Subcutaneous abdominal adipose tissue (tissue), 5 donors: ENCODE measurements around the gene GJD4.
A peak's percentile ranks its signal among the peaks of the same experiment; 100 is the strongest.

Experiments used
- H3K27ac ChIP-seq: one replicate; pipeline ENCODE4 v1.7.0; 2013; ENCODE audit warnings: low read depth, mild to moderate bottlenecking, inconsistent platforms, low read length, moderate library complexity
- H3K27me3 ChIP-seq, 5 donors: one replicate each; pipeline ENCODE4 v1.7.0; 2013; ENCODE audit warnings: low read length in 5 of 5, inconsistent platforms in 1 of 5; ENCODE audit not compliant: control insufficient read depth in 5 of 5, insufficient read depth in 4 of 5
- H3K36me3 ChIP-seq, 5 donors: one replicate each; pipeline ENCODE4 v1.7.0; 2013; ENCODE audit warnings: low read length in 5 of 5; ENCODE audit not compliant: control insufficient read depth in 5 of 5, insufficient read depth in 5 of 5
- H3K4me1 ChIP-seq, 5 donors: one replicate each; pipeline ENCODE4 v1.7.0; 2013; ENCODE audit warnings: low read length in 5 of 5, mild to moderate bottlenecking in 3 of 5, moderate library complexity in 1 of 5; ENCODE audit not compliant: control insufficient read depth in 5 of 5, insufficient read depth in 5 of 5
- H3K4me3 ChIP-seq, 5 donors: one replicate each; pipeline ENCODE4 v1.7.0; 2013; ENCODE audit warnings: low read length in 5 of 5, low read depth in 1 of 5
- H3K9ac ChIP-seq, 5 donors: one replicate each; pipeline ENCODE4 v1.7.0; 2013; ENCODE audit warnings: low read length in 5 of 5, mild to moderate bottlenecking in 4 of 5, moderate library complexity in 3 of 5
- H3K9me3 ChIP-seq, 5 donors: one replicate each; pipeline ENCODE4 v1.7.0; 2013; ENCODE audit warnings: low read length in 5 of 5; ENCODE audit not compliant: control insufficient read depth in 5 of 5
- donor health status: healthy.
- donor health status: healthy.
- donor health status: healthy.
- donor health status: healthy.
- donor health status: healthy.

The GJD4 gene, protein sequence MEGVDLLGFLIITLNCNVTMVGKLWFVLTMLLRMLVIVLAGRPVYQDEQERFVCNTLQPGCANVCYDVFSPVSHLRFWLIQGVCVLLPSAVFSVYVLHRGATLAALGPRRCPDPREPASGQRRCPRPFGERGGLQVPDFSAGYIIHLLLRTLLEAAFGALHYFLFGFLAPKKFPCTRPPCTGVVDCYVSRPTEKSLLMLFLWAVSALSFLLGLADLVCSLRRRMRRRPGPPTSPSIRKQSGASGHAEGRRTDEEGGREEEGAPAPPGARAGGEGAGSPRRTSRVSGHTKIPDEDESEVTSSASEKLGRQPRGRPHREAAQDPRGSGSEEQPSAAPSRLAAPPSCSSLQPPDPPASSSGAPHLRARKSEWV

DNA sequence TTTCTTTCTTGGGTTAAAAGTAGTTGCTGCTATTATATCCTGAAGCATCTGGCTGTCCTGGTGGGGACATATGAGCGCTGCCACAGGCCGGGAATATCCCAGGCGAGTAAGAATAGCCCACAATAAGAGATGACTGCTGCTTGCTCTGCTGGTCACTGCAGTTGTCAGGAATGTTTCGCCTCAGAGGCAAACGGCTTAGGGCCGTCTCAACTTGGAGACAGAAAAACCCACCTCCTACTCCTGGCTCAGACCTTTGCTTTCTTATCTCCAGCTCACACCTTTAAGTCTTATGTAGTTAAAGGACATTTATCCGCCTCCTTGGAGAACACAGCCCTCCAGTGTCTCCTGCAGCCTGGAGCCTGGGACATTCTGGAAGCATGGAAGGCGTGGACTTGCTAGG is at the start of gene GJD4:
Gene GJD4, plus strand, starts transcription at position 151 of the 400 bp plus-strand sequence. Its CDS starts 227 bp downstream, at position 378.
- Histone ChIP-seq H3K27me3 (peaks cover 7 to 23% (median 18%) of the 10 kb centered on the region in 5 donors), H3K9me3 (peaks cover 0 to 10% (median 0%) of the 10 kb centered on the region in 5 donors), H3K27ac (no peak within 1 kb of the TSS), H3K4me1 (peaks cover 0 to 11% (median 10%) of the 10 kb centered on the region in 5 donors), H3K36me3 (no peaks in the 10 kb centered on the region), H3K4me3 (no peak within 1 kb of the TSS), H3K9ac (no peak within 1 kb of the TSS)

DNA sequence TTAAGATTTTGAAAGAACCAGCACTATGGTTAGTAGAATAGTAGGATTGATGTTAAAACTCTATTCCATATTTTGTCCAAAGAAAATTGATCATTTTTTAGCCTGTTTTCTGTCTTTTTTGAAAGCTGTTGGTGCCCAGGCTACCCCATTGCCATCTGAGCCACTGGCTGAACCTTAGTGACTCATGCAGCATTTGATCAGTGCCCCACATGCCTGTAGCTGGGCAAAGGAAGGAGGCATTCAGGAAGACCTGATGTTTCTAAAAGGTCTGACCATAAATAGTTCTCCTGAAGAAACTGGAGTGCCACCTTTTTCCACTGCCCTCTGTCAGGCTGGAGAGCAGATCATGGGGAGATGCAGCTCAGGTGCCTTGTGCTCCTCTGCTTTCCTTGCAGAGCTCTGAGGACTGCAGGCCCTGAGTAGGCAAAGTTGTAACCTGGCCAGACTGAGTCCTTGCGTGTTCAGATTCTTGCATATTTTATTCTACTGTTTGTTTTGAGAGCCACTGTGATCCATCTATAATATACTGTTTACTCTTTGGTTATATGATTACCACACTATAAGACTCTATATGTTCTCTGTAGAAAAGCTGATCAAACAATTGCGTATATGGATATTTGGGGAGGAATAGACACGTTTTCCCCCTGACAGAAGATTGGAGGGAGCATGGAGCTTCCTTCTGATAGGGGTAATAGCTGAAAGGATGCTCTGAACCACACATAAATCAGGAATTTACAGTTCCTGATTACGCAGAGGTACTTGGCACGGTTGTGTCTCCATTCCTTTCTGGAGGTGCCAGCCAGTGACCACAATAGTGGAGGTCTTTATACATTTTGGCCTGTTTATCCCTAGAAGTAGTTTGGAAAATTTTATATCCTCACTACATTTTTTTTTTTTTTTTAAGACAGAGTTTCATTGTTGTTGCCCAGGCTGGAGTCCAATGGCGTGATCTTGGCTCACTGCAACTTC is 48.9 kb upstream of the GJD4 start:
- Histone ChIP-seq H3K9me3 (no peaks in the 10 kb centered on the region), H3K9ac (no peak overlapping the region), H3K27ac (no peak overlapping the region), H3K4me3 (no peak overlapping the region), H3K27me3 (no peaks in the 10 kb centered on the region), H3K4me1 (no peaks in the 10 kb centered on the region), H3K36me3 (peaks cover 6 to 35% (median 27%) of the 10 kb centered on the region in 5 donors)

DNA sequence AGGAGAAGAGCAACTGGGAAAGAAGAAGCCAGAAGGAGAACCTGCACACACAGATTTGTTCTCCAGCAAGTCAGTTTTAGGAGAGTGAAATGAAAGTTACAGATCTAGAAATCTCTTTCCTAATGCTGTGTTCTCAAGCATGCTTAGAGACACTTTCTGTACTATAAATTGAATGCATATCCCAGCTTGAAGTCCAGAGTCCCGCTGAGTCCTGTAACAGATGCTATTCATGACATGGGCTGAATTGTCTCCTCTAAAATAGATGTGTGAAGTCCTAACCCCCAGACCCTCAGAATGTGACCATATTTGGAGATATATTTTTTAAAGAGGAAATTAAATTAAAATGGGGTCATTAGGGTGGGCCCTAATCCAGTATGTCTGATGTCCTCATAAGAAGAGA is 46.9 kb upstream of the GJD4 start:
- Histone ChIP-seq H3K27me3 (no peaks in the 10 kb centered on the region), H3K36me3 (peaks cover 5 to 31% (median 24%) of the 10 kb centered on the region in 5 donors)

DNA sequence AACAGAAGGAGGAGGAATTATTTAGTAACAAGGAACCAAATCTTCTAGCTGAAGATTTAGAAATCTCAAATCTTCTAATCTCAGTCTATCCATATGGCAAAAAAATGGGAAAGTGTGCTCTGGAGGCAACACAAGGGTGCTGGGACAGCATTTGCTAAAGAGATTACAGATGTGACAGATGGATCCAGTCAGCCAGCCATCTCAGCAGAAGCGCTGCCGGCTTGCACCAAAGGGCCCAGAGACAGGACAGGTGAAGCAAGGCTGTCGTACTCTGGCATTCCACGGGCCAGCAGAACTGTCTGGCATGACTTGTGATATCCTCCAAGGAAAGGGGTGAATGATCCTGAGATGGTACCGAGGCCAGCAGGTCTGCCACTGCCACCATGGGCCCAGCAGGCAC is 45.7 kb upstream of the GJD4 start:
- Histone ChIP-seq H3K4me1 (peaks cover 3 to 9% (median 5%) of the 10 kb centered on the region in 5 donors), H3K27ac (no peak overlapping the region), H3K36me3 (peaks cover under 1 to 20% (median 16%) of the 10 kb centered on the region in 5 donors)

More for the DNA sequence above, 46.9 kb upstream of the GJD4 start:
- no peak overlapping the region for H3K9ac ChIP-seq
- H3K4me1 ChIP-seq = peaks cover 0 to 2% (median 0%) of the 10 kb centered on the region in 5 donors
- no peaks in the 10 kb centered on the region for H3K9me3 ChIP-seq
- no peak overlapping the region for H3K4me3 ChIP-seq
- H3K27ac ChIP-seq = no peak overlapping the region

DNA sequence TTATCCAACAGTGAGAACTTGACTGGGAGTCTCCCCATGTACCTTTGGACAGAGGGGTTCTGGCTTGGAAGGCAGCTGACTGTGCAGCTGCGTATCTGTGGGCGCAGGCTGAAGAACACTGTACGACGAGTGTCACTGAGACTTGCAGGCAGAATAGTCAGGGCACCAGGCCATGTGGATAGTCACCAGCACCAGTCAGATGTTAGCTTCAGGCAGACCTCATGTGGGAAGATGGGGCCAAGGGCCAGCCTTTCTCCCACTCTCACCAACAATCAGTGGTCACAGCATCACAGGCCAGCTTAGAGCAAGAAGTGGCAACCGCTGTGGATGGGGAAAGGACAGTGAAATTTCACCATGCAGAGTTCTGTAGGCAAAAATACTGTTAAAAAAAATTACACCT is 43.4 kb upstream of the GJD4 start:
- no peaks in the 10 kb centered on the region for H3K27me3 ChIP-seq
- no peaks in the 10 kb centered on the region for H3K9me3 ChIP-seq
- H3K36me3 ChIP-seq = peaks cover 0 to 24% (median 18%) of the 10 kb centered on the region in 5 donors
- H3K4me1 ChIP-seq = peaks cover 10 to 26% (median 16%) of the 10 kb centered on the region in 5 donors
- H3K4me3 ChIP-seq = no peak overlapping the region
- H3K9ac ChIP-seq = no peak overlapping the region
- no peak overlapping the region for H3K27ac ChIP-seq

More for the DNA sequence above, 45.7 kb upstream of the GJD4 start:
- Histone ChIP-seq H3K4me3 (no peak overlapping the region), H3K27me3 (no peaks in the 10 kb centered on the region), H3K9me3 (no peaks in the 10 kb centered on the region), H3K9ac (no peak overlapping the region)

DNA sequence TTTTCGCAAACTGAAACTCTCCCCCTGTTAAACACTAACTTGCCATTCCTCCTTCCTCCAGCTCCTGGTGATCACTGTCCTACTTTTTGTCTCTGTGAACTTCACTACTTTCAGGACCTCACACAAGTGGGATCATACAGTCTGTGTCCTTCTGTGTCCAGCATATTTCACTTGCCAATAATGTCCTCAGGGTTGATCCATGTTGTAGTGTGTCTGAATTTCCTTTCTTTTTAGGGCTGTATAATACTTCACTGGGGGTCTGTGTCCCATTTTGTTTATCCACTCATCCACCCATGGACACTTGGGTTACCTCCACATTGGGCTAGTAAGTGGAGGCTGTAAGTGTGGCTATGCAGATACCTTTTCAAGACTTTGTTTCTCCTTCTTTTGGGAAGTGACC is 42.7 kb upstream of the GJD4 start:
- Histone ChIP-seq H3K9me3 (no peaks in the 10 kb centered on the region), H3K36me3 (peaks cover 0 to 30% (median 22%) of the 10 kb centered on the region in 5 donors), H3K27ac (no peak overlapping the region), H3K4me3 (no peak overlapping the region), H3K9ac (no peak overlapping the region), H3K27me3 (no peaks in the 10 kb centered on the region), H3K4me1 (peaks cover 10 to 26% (median 16%) of the 10 kb centered on the region in 5 donors)

DNA sequence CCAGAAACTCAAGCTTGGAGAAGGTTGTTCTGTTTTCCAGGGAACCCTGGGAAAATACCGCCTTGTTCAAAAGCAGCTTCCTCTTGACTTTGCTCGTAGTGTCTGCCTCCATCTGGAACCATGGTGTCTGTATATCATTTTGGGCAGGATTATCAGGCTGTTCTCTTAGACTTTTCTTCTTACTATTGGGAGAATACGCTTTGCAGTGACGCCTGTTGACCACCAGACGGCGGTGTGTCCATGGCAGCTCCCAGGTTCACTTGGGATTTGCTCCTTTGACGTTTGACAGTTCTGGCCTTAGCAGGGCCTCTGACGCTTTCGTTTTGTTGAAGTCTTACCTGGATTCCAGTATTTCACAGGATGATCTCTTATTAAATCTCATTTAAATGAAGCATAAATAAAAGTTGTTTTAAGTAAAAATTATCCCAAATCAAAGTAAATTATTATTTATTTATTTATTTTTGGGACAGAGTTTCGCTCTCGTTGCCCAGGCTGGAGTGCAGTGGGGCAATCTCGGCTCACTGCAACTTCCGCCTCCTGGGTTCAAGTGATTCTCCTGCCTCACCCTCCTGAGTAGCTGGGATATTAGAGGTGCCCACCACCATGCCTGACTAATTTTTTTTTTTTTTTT is 41.8 kb upstream of the GJD4 start:
- Histone ChIP-seq H3K4me3 (no peak overlapping the region), H3K9me3 (no peaks in the 10 kb centered on the region), H3K4me1 (peaks cover 10 to 26% (median 16%) of the 10 kb centered on the region in 5 donors), H3K36me3 (peaks cover 0 to 35% (median 31%) of the 10 kb centered on the region in 5 donors), H3K9ac (no peak overlapping the region), H3K27me3 (no peaks in the 10 kb centered on the region), H3K27ac (no peak overlapping the region)

DNA sequence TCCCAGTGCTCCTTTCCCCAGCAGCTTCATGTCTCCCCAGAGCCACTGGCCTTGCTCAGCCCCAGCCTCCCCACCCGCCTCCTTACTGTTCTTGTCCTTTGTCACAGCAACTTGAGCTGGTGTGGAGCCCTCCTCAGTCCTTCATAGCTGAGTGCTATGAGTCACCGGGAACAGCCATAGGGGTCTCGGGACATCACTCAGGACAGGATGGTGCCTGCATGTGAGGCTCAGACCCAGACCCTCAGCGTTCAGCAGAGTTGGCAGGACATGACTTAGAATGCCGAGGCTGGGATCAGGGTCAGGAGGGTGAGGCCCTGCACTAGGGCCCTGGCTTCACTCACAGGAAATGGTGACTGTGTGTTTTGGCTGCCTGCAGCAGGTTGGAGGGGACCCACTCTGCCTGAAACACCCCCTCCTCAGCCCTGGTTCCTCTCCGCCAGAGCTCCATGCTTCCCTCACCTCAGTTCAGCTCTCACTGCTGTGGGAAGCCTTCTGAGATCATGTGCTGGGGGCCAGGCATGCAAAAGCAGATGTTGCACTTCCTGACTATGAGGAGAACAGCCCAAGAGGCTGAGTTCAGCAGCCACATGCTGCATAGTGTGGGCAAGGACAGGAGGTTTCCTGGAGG is 40.7 kb upstream of the GJD4 start:
- Histone ChIP-seq H3K36me3 (peaks cover 0 to 45% (median 38%) of the 10 kb centered on the region in 5 donors), H3K9ac (no peak overlapping the region), H3K27ac (peak overlapping the region; percentile 37)

DNA sequence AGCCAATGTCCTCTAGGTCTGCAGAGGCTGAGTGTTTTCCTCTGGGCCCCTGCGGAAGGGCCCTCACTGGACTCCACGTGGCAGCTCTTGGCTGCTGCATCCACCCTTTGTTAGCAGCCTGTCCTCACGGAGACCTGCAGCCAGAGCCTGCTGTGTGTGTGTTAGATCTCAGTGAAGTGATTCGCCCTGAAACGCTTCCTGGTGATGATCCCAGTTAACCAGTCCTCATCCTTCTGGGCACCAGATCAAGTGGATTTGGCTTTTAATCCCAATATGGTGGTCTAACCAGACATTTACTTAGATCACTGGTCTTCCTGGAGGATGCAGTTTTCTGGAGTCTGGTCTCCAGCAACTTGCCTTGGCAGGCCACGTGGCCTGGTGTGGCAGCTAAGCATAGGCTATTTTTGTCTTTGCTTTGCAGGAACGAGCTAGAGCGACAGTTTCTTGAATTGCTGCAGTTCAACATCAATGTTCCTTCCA is 39.5 kb upstream of the GJD4 start:
- Histone ChIP-seq H3K4me1 (peaks cover 10 to 37% (median 26%) of the 10 kb centered on the region in 5 donors), H3K27ac (no peak overlapping the region), H3K9ac (peak overlapping the region in 1 of 5 donors; percentile 49), H3K4me3 (no peak overlapping the region), H3K27me3 (no peaks in the 10 kb centered on the region), H3K36me3 (peaks cover 0 to 42% (median 35%) of the 10 kb centered on the region in 5 donors), H3K9me3 (no peaks in the 10 kb centered on the region)

More for the DNA sequence above, 40.7 kb upstream of the GJD4 start:
- no peaks in the 10 kb centered on the region for H3K27me3 ChIP-seq
- H3K4me1 ChIP-seq = peaks cover 10 to 32% (median 21%) of the 10 kb centered on the region in 5 donors
- H3K4me3 ChIP-seq = no peak overlapping the region
- no peaks in the 10 kb centered on the region for H3K9me3 ChIP-seq
